IPS DF 4.7 (cell line): Measurements from ENCODE around the gene HS1BP3.

Experiments used
- DNase-seq: peaks from one replicate; pipeline ENCODE4 v3.0.0-alpha.2; 2013; ENCODE audit warnings: low spot score; ENCODE audit errors: extremely low read depth

The HS1BP3 gene

GRCh38 chr2:20664431-20665242 is 13.7 kb upstream of the HS1BP3 start:
- no peak for DNase-seq

GRCh38 chr2:20664071-20664390 is 13.1 kb upstream of the HS1BP3 start:
- DNase-seq: no peak

- DNase-seq: no peak
Measured at GRCh38 chr2:20663196-20664070, 12.5 kb upstream of the HS1BP3 start.

GRCh38 chr2:20662308-20662937 is 11.5 kb upstream of the HS1BP3 start:
- no peak for DNase-seq

GRCh38 chr2:20661421-20662307 is 10.8 kb upstream of the HS1BP3 start:
- peak; percentile 87 for DNase-seq

- DNase-seq: no peak
Measured at GRCh38 chr2:20660506-20661420, 9.9 kb upstream of the HS1BP3 start.

- DNase-seq: no peak
Measured at GRCh38 chr2:20657522-20658235, 6.8 kb upstream of the HS1BP3 start.

- DNase-seq: no peak
Measured at GRCh38 chr2:20656561-20656960, 5.7 kb upstream of the HS1BP3 start.

- no peak for DNase-seq
Measured at GRCh38 chr2:20654535-20654813, 3.6 kb upstream of the HS1BP3 start.

GRCh38 chr2:20653695-20654534 is 3.0 kb upstream of the HS1BP3 start:
- no peak for DNase-seq

GRCh38 chr2:20652673-20653575 is 2.0 kb upstream of the HS1BP3 start:
- no peak for DNase-seq

GRCh38 chr2:20652141-20652540 is 1.2 kb upstream of the HS1BP3 start:
- DNase-seq: no peak

GRCh38 chr2:20651731-20652099 is 817 bp upstream of the HS1BP3 start:
- no peak for DNase-seq

GRCh38 chr2:20650393-20650876 is 463 bp downstream of the HS1BP3 start:
- DNase-seq: no peak

GRCh38 chr2:20649976-20650375 is 922 bp downstream of the HS1BP3 start:
- DNase-seq: no peak

GRCh38 chr2:20649576-20649975 is 1.3 kb downstream of the HS1BP3 start:
- DNase-seq: no peak

- DNase-seq: no peak
Measured at GRCh38 chr2:20648831-20649230, 2.1 kb downstream of the HS1BP3 start.

- no peak for DNase-seq
Measured at GRCh38 chr2:20648206-20648605, 2.7 kb downstream of the HS1BP3 start.
